Activated naive CD8-positive, alpha-beta T cell (primary cell): ENCODE data around the gene EIF3L.
A peak's percentile ranks its signal among the peaks of the same experiment; 100 is the strongest.

Source experiments
- H3K27ac Mint-ChIP-seq: one replicate; pipeline ENCODE4 v1.8.0; 2021; ENCODE audit warnings: mixed read lengths
- H3K27me3 Mint-ChIP-seq: one replicate; pipeline ENCODE4 v1.8.0; 2021; ENCODE audit warnings: mixed read lengths
- H3K36me3 Mint-ChIP-seq: one replicate; pipeline ENCODE4 v1.8.0; 2021; ENCODE audit warnings: mixed read lengths
- H3K4me1 Mint-ChIP-seq: one replicate; pipeline ENCODE4 v1.8.0; 2021; ENCODE audit warnings: low read depth, mixed read lengths
- H3K4me3 Mint-ChIP-seq: one replicate; pipeline ENCODE4 v1.8.0; 2021; ENCODE audit warnings: mild to moderate bottlenecking, mixed read lengths
- H3K9me3 Mint-ChIP-seq: one replicate; pipeline ENCODE4 v1.8.0; 2021; ENCODE audit warnings: low read depth, mixed read lengths

Gene EIF3L

GRCh38 chr22:37862570-37863325, 13.5 kb downstream of the EIF3L start:
- H3K27ac Mint-ChIP-seq, result no peak overlapping the region
- no peak overlapping the region for H3K4me3 Mint-ChIP-seq
- no peaks in the 10 kb centered on the region for H3K9me3 Mint-ChIP-seq
- H3K27me3 Mint-ChIP-seq, result no peaks in the 10 kb centered on the region
- H3K4me1 Mint-ChIP-seq, result peaks cover 11% of the 10 kb centered on the region
- H3K36me3 Mint-ChIP-seq, result no peaks in the 10 kb centered on the region

GRCh38 chr22:37865510-37865909, 16.3 kb downstream of the EIF3L start:
- Mint-ChIP-seq H3K27ac (no peak overlapping the region), H3K36me3 (peaks cover 3% of the 10 kb centered on the region), H3K27me3 (no peaks in the 10 kb centered on the region), H3K4me3 (no peak overlapping the region), H3K9me3 (no peaks in the 10 kb centered on the region), H3K4me1 (peaks cover 12% of the 10 kb centered on the region)

- Mint-ChIP-seq H3K9me3 (no peaks in the 10 kb centered on the region), H3K27me3 (no peaks in the 10 kb centered on the region), H3K27ac (no peak overlapping the region), H3K4me3 (no peak overlapping the region), H3K36me3 (peaks cover 10% of the 10 kb centered on the region), H3K4me1 (peaks cover 1% of the 10 kb centered on the region)
Observed at GRCh38 chr22:37870273-37870672, 21.1 kb downstream of the EIF3L start.

- H3K36me3 Mint-ChIP-seq, result peaks cover 4% of the 10 kb centered on the region
Observed at GRCh38 chr22:37880668-37881440, 31.6 kb downstream of the EIF3L start.

GRCh38 chr22:37884420-37884819, 35.2 kb downstream of the EIF3L start:
- no peak overlapping the region for H3K4me3 Mint-ChIP-seq
- peaks cover 2% of the 10 kb centered on the region for H3K36me3 Mint-ChIP-seq
- no peak overlapping the region for H3K27ac Mint-ChIP-seq
- peaks cover 11% of the 10 kb centered on the region for H3K4me1 Mint-ChIP-seq
- no peaks in the 10 kb centered on the region for H3K9me3 Mint-ChIP-seq
- H3K27me3 Mint-ChIP-seq, result no peaks in the 10 kb centered on the region

More at GRCh38 chr22:37880668-37881440, 31.6 kb downstream of the EIF3L start:
- no peak overlapping the region for H3K4me3 Mint-ChIP-seq
- no peaks in the 10 kb centered on the region for H3K27me3 Mint-ChIP-seq
- no peaks in the 10 kb centered on the region for H3K9me3 Mint-ChIP-seq
- peaks cover 12% of the 10 kb centered on the region for H3K4me1 Mint-ChIP-seq
- no peak overlapping the region for H3K27ac Mint-ChIP-seq

- Mint-ChIP-seq H3K4me1 (peaks cover 7% of the 10 kb centered on the region), H3K36me3 (peaks cover 2% of the 10 kb centered on the region), H3K27ac (no peak overlapping the region), H3K4me3 (no peak overlapping the region), H3K9me3 (no peaks in the 10 kb centered on the region), H3K27me3 (no peaks in the 10 kb centered on the region)
Observed at GRCh38 chr22:37887584-37888378, 38.6 kb downstream of the EIF3L start.

- Mint-ChIP-seq H3K9me3 (no peaks in the 10 kb centered on the region), H3K4me3 (no peak overlapping the region), H3K27me3 (no peaks in the 10 kb centered on the region), H3K36me3 (peaks cover 2% of the 10 kb centered on the region), H3K27ac (peak overlapping the region; percentile 18), H3K4me1 (peaks cover 18% of the 10 kb centered on the region)
Observed at GRCh38 chr22:37891926-37892325, 42.7 kb downstream of the EIF3L start.

- H3K27me3 Mint-ChIP-seq, result no peaks in the 10 kb centered on the region
- no peaks in the 10 kb centered on the region for H3K9me3 Mint-ChIP-seq
- no peak overlapping the region for H3K4me3 Mint-ChIP-seq
- peaks cover 20% of the 10 kb centered on the region for H3K4me1 Mint-ChIP-seq
- peaks cover 2% of the 10 kb centered on the region for H3K36me3 Mint-ChIP-seq
- peak overlapping the region; percentile 54 for H3K27ac Mint-ChIP-seq
Observed at GRCh38 chr22:37892566-37893335, 43.5 kb downstream of the EIF3L start.

- H3K36me3 Mint-ChIP-seq, result no peaks in the 10 kb centered on the region
- no peak overlapping the region for H3K4me3 Mint-ChIP-seq
- H3K27ac Mint-ChIP-seq, result peak overlapping the region; percentile 54
- no peaks in the 10 kb centered on the region for H3K9me3 Mint-ChIP-seq
- peaks cover 22% of the 10 kb centered on the region for H3K4me1 Mint-ChIP-seq
- H3K27me3 Mint-ChIP-seq, result no peaks in the 10 kb centered on the region
Observed at GRCh38 chr22:37893583-37893983, 44.4 kb downstream of the EIF3L start.

GRCh38 chr22:37894939-37895670, 45.9 kb downstream of the EIF3L start:
- Mint-ChIP-seq H3K4me1 (peaks cover 22% of the 10 kb centered on the region), H3K27me3 (no peaks in the 10 kb centered on the region), H3K9me3 (no peaks in the 10 kb centered on the region), H3K36me3 (no peaks in the 10 kb centered on the region), H3K4me3 (no peak overlapping the region), H3K27ac (peak overlapping the region; percentile 28)

- peak overlapping the region; percentile 78 for H3K27ac Mint-ChIP-seq
- no peaks in the 10 kb centered on the region for H3K27me3 Mint-ChIP-seq
- peaks cover 22% of the 10 kb centered on the region for H3K4me1 Mint-ChIP-seq
- peak overlapping the region; percentile 27 for H3K4me3 Mint-ChIP-seq
- no peaks in the 10 kb centered on the region for H3K9me3 Mint-ChIP-seq
- no peaks in the 10 kb centered on the region for H3K36me3 Mint-ChIP-seq
Observed at GRCh38 chr22:37896181-37896592, 47.0 kb downstream of the EIF3L start.

GRCh38 chr22:37896939-37897338, 47.7 kb downstream of the EIF3L start:
- no peaks in the 10 kb centered on the region for H3K36me3 Mint-ChIP-seq
- H3K27ac Mint-ChIP-seq, result peak overlapping the region; percentile 78
- peaks cover 22% of the 10 kb centered on the region for H3K4me1 Mint-ChIP-seq
- no peaks in the 10 kb centered on the region for H3K27me3 Mint-ChIP-seq
- H3K9me3 Mint-ChIP-seq, result no peaks in the 10 kb centered on the region
- H3K4me3 Mint-ChIP-seq, result no peak overlapping the region

GRCh38 chr22:37897807-37898206, 48.6 kb downstream of the EIF3L start:
- Mint-ChIP-seq H3K4me3 (no peak overlapping the region), H3K27ac (peak overlapping the region; percentile 16), H3K36me3 (no peaks in the 10 kb centered on the region), H3K4me1 (peaks cover 22% of the 10 kb centered on the region), H3K9me3 (no peaks in the 10 kb centered on the region), H3K27me3 (no peaks in the 10 kb centered on the region)
